ENCODE measurements around the gene MTX1.
"Not testable (repeated sequence)": the region's sequence is repeated elsewhere in the genome, so short reads cannot be mapped to it uniquely, and the experiment has no call there.

MTX1 gene

GRCh38 chr1:155166471-155167165 lies 41.9 kb upstream of the MTX1 start:
- no peak for DNase-seq (ENCODE audit: low read depth, low spot score)
- Histone ChIP-seq H3K4me3 (ENCODE audit: insufficient read length, low read depth) (no peak overlapping the region), H3K27me3 (ENCODE audit: insufficient read depth, insufficient read length) (no peaks in the 10 kb centered on the region), H3K36me3 (ENCODE audit: insufficient read depth, insufficient read length, low read length) (peaks cover 32% of the 10 kb centered on the region), H3K9me3 (ENCODE audit: insufficient read depth, low read length) (peaks cover 4% of the 10 kb centered on the region; the same call in 1 of the 2 replicates), H3K4me1 (ENCODE audit: insufficient read depth, insufficient read length) (peaks cover 13% of the 10 kb centered on the region), H3K9ac (ENCODE audit: insufficient read length, low read depth) (peak overlapping the region; percentile 46)
- TF ChIP-seq YY1 (IDR thresholded peaks at IDR 0.05; ENCODE audit: insufficient read depth, insufficient read length) = no peak
- no peak for TF ChIP-seq ZNF274 (IDR thresholded peaks at IDR 0.05; ENCODE audit: low read depth, low read length)
- TF ChIP-seq SUZ12 (IDR thresholded peaks at IDR 0.05; ENCODE audit: extremely low read depth, insufficient read depth, insufficient read length) = no peak

- Histone ChIP-seq H3K36me3 (ENCODE audit: insufficient read depth, insufficient read length, low read length) (peaks cover 38% of the 10 kb centered on the region), H3K9ac (ENCODE audit: insufficient read length, low read depth) (peak overlapping the region; percentile 63), H3K9me3 (ENCODE audit: insufficient read depth, low read length) (peaks cover 4% of the 10 kb centered on the region; the same call in 1 of the 2 replicates), H3K27me3 (ENCODE audit: insufficient read depth, insufficient read length) (no peaks in the 10 kb centered on the region), H3K4me3 (ENCODE audit: insufficient read length, low read depth) (peak overlapping the region; percentile 34), H3K4me1 (ENCODE audit: insufficient read depth, insufficient read length) (peaks cover 13% of the 10 kb centered on the region)
- peak; percentile 97 for DNase-seq (ENCODE audit: low read depth, low spot score)
- no peak for TF ChIP-seq SUZ12 (IDR thresholded peaks at IDR 0.05; ENCODE audit: extremely low read depth, insufficient read depth, insufficient read length)
- TF ChIP-seq ZNF274 (IDR thresholded peaks at IDR 0.05; ENCODE audit: low read depth, low read length) = no peak
- TF ChIP-seq YY1 (IDR thresholded peaks at IDR 0.05; ENCODE audit: insufficient read depth, insufficient read length) = no peak
Measured at GRCh38 chr1:155167166-155168104, 41.1 kb upstream of the MTX1 start.

GRCh38 chr1:155168105-155168445 lies 40.4 kb upstream of the MTX1 start:
- DNase-seq (ENCODE audit: low read depth, low spot score); H3K9me3 ChIP-seq (ENCODE audit: insufficient read depth, low read length); H3K27me3 ChIP-seq (ENCODE audit: insufficient read depth, insufficient read length); H3K9ac ChIP-seq (ENCODE audit: insufficient read length, low read depth); H3K4me3 ChIP-seq (ENCODE audit: insufficient read length, low read depth): not testable (repeated sequence)
- Histone ChIP-seq H3K4me1 (ENCODE audit: insufficient read depth, insufficient read length) (peaks cover 13% of the 10 kb centered on the region), H3K36me3 (ENCODE audit: insufficient read depth, insufficient read length, low read length) (peaks cover 38% of the 10 kb centered on the region)

- Histone ChIP-seq H3K27me3 (ENCODE audit: insufficient read depth, insufficient read length) (no peaks in the 10 kb centered on the region), H3K9ac (ENCODE audit: insufficient read length, low read depth) (no peak overlapping the region), H3K9me3 (ENCODE audit: insufficient read depth, low read length) (peaks cover 4% of the 10 kb centered on the region; the same call in 1 of the 2 replicates), H3K4me3 (ENCODE audit: insufficient read length, low read depth) (no peak overlapping the region), H3K36me3 (ENCODE audit: insufficient read depth, insufficient read length, low read length) (peaks cover 38% of the 10 kb centered on the region), H3K4me1 (ENCODE audit: insufficient read depth, insufficient read length) (peaks cover 13% of the 10 kb centered on the region)
- no peak for DNase-seq (ENCODE audit: low read depth, low spot score)
- TF ChIP-seq YY1 (IDR thresholded peaks at IDR 0.05; ENCODE audit: insufficient read depth, insufficient read length) (no peak), SUZ12 (IDR thresholded peaks at IDR 0.05; ENCODE audit: extremely low read depth, insufficient read depth, insufficient read length) (no peak), ZNF274 (IDR thresholded peaks at IDR 0.05; ENCODE audit: low read depth, low read length) (no peak)
Measured at GRCh38 chr1:155168456-155169210, 39.9 kb upstream of the MTX1 start.

GRCh38 chr1:155169541-155169940 lies 39.0 kb upstream of the MTX1 start:
- H3K9me3 ChIP-seq (ENCODE audit: insufficient read depth, low read length) = peaks cover 1% of the 10 kb centered on the region; the same call in 1 of the 2 replicates
- peaks cover 38% of the 10 kb centered on the region for H3K36me3 ChIP-seq (ENCODE audit: insufficient read depth, insufficient read length, low read length)
- H3K4me3 ChIP-seq (ENCODE audit: insufficient read length, low read depth) = no peak overlapping the region
- TF ChIP-seq ZNF274 (IDR thresholded peaks at IDR 0.05; ENCODE audit: low read depth, low read length) = no peak
- no peak for TF ChIP-seq YY1 (IDR thresholded peaks at IDR 0.05; ENCODE audit: insufficient read depth, insufficient read length)
- no peak for TF ChIP-seq SUZ12 (IDR thresholded peaks at IDR 0.05; ENCODE audit: extremely low read depth, insufficient read depth, insufficient read length)
- no peak for DNase-seq (ENCODE audit: low read depth, low spot score)
- no peak overlapping the region for H3K9ac ChIP-seq (ENCODE audit: insufficient read length, low read depth)
- H3K27me3 ChIP-seq (ENCODE audit: insufficient read depth, insufficient read length) = no peaks in the 10 kb centered on the region
- H3K4me1 ChIP-seq (ENCODE audit: insufficient read depth, insufficient read length) = peaks cover 16% of the 10 kb centered on the region

GRCh38 chr1:155170101-155170785 lies 38.3 kb upstream of the MTX1 start:
- TF ChIP-seq YY1 (IDR thresholded peaks at IDR 0.05; ENCODE audit: insufficient read depth, insufficient read length) (no peak), ZNF274 (IDR thresholded peaks at IDR 0.05; ENCODE audit: low read depth, low read length) (no peak), SUZ12 (IDR thresholded peaks at IDR 0.05; ENCODE audit: extremely low read depth, insufficient read depth, insufficient read length) (no peak)
- Histone ChIP-seq H3K9me3 (ENCODE audit: insufficient read depth, low read length) (no peaks in the 10 kb centered on the region), H3K4me1 (ENCODE audit: insufficient read depth, insufficient read length) (peaks cover 21% of the 10 kb centered on the region), H3K9ac (ENCODE audit: insufficient read length, low read depth) (no peak overlapping the region), H3K27me3 (ENCODE audit: insufficient read depth, insufficient read length) (peaks cover 6% of the 10 kb centered on the region), H3K4me3 (ENCODE audit: insufficient read length, low read depth) (no peak overlapping the region), H3K36me3 (ENCODE audit: insufficient read depth, insufficient read length, low read length) (peaks cover 38% of the 10 kb centered on the region)
- DNase-seq (ENCODE audit: low read depth, low spot score) = no peak
